Pancreas (tissue), 10 donors: ENCODE data around the gene GALP. TPM values are rescaled to one million over a fixed set of nuclear protein-coding genes. Genes with fewer than 3 reads are reported as not detected.

ENCODE experiments used
- ATAC-seq, 4 donors: fragments of 200-7000 bp; cut with Tn5 transposase; one replicate each; pipeline versions ENCODE4 v1.8.0 to v1.9.1; 2020; ENCODE audit warnings: mild to moderate bottlenecking in 4 of 4, moderate library complexity in 4 of 4
- DNase-seq, 6 donors: peaks; one replicate each; pipeline ENCODE4 v3.0.0-alpha.2; 2020
- FAIRE-seq: peaks from 2 replicates; lab custom pipeline; 2012; peaks lifted over from hg19 to GRCh38; lab: Jason Lieb, UNC
- H3K27ac ChIP-seq, 4 donors: fragments of 200-600 bp; sonication (generic); 1 replicate in 3 of 4; 2 replicates in 1 of 4; pipeline versions ENCODE4 v1.5.0 to v1.8.0; 2020
- H3K27me3 ChIP-seq, 4 donors: fragments of 200-600 bp; one replicate each; pipeline ENCODE4 v1.8.0; 2021
- H3K36me3 ChIP-seq, 3 donors: fragments of 200-600 bp; sonication (generic) in 1 of 3; one replicate each; pipeline versions ENCODE4 v1.5.0 to v1.8.0; 2020 to 2021
- H3K4me1 ChIP-seq, 3 donors: fragments of 200-600 bp; one replicate each; pipeline ENCODE4 v1.8.0; 2021
- H3K4me3 ChIP-seq, 4 donors: fragments of 200-600 bp; sonication (generic) in 2 of 4; one replicate each; pipeline versions ENCODE4 v1.5.0 to v1.8.0; 2020 to 2021
- H3K9me3 ChIP-seq, 4 donors: fragments of 200-600 bp; one replicate each; pipeline ENCODE4 v1.8.0; 2021
- WGBS, 2 donors: extraction: QIAGEN DNeasy Blood & Tissue Kit; methylation state at CpG; one replicate each; pipeline ENCODE4 v1.1.7; 2013; 5-methylcytosine and 5-hydroxymethylcytosine counted together
- intact Hi-C, 3 donors: fragments of 100-400 bp; cut with DNase I; formaldehyde crosslinking; loops; one replicate each; pipeline versions ENCODE4 v1.11.1 to v1.14.2; 2022
- polyA plus RNA-seq, 2 donors: library from polyadenylated mRNA; stranded (reverse); fragments of 200-250 nt; gene quantifications; one replicate each; pipeline ENCODE4 v1.2.3, GENCODE V29; 2013
- total RNA-seq, 6 donors: library from RNA; stranded (reverse); fragmentation: NEBNext Ultra II Directional in 4 of 6; extraction: Animal tissue kit (Norgen Biotek cat#: 25700) in 4 of 6; gene quantifications; one replicate each; pipeline versions ENCODE4 v1.2.1 to v1.2.4, GENCODE V29; 2021 to 2023
- TF ChIP-seq, protein P1 (sequence below), 4 donors: fragments of 200-600 bp; sonication (generic) in 3 of 4; IDR thresholded peaks; one replicate each; pipeline versions ENCODE4 v1.5.0 to v1.8.0; 2021; ENCODE audit warnings: antibody characterized with exemption in 4 of 4
- donor health status: healthy with polysubstance abuse.
- donor health status: DM: no; HTN: no; CAD: no; lungs with moderate emphysema.
- donor health status: DM: no; HTN: no; CAD: no.
- donor health status: control.
- donor health status: control.
- donor health status: Bipolar disorder and iron deficiency.
- donor health status: DM: yes; HTN: yes; CAD: no.
- donor health status: DM: no; HTN: no; CAD: no.
- donor health status: DM: no; HTN: no; CAD: no.
- donor health status: DM: yes; HTN: yes; CAD: no.

GALP gene
- total and polyA plus RNA-seq, 8 donors, result not detected

GRCh38 chr19:56162258-56162657 is 13.6 kb upstream of the GALP start:
- WGBS, 2 donors, result 70 to 77% methylated on average over 9 of the region's 9 CpGs
- Histone ChIP-seq H3K4me1 (no peaks in the 10 kb centered on the region), H3K9me3 (no peaks in the 10 kb centered on the region), H3K27me3 (no peaks in the 10 kb centered on the region), H3K4me3 (no peak overlapping the region), H3K36me3 (peaks cover 0 to 21% (median 3%) of the 10 kb centered on the region in 3 donors), H3K27ac (no peak overlapping the region)
- no peak for DNase-seq
- FAIRE-seq, result no peak
- TF ChIP-seq, protein P1, sequence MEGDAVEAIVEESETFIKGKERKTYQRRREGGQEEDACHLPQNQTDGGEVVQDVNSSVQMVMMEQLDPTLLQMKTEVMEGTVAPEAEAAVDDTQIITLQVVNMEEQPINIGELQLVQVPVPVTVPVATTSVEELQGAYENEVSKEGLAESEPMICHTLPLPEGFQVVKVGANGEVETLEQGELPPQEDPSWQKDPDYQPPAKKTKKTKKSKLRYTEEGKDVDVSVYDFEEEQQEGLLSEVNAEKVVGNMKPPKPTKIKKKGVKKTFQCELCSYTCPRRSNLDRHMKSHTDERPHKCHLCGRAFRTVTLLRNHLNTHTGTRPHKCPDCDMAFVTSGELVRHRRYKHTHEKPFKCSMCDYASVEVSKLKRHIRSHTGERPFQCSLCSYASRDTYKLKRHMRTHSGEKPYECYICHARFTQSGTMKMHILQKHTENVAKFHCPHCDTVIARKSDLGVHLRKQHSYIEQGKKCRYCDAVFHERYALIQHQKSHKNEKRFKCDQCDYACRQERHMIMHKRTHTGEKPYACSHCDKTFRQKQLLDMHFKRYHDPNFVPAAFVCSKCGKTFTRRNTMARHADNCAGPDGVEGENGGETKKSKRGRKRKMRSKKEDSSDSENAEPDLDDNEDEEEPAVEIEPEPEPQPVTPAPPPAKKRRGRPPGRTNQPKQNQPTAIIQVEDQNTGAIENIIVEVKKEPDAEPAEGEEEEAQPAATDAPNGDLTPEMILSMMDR (IDR thresholded peaks at IDR 0.05), result no peak
- intact Hi-C loops, result no loop called here
- no peak for ATAC-seq

GRCh38 chr19:56163097-56163496 is 12.7 kb upstream of the GALP start:
- Histone ChIP-seq H3K27ac (no peak overlapping the region), H3K9me3 (no peaks in the 10 kb centered on the region), H3K4me1 (no peaks in the 10 kb centered on the region), H3K36me3 (peaks cover 0 to 21% (median 3%) of the 10 kb centered on the region in 3 donors), H3K27me3 (no peaks in the 10 kb centered on the region), H3K4me3 (no peak overlapping the region)
- no peak for FAIRE-seq
- TF ChIP-seq, protein P1 (IDR thresholded peaks at IDR 0.05), result no peak
- no peak for ATAC-seq
- intact Hi-C loops, result no loop called here
- WGBS, 2 donors, result 91% methylated on average over 13 of the region's 13 CpGs
- no peak for DNase-seq

- Histone ChIP-seq H3K9me3 (no peaks in the 10 kb centered on the region), H3K27me3 (no peaks in the 10 kb centered on the region), H3K4me3 (no peak overlapping the region), H3K4me1 (no peaks in the 10 kb centered on the region), H3K27ac (no peak overlapping the region), H3K36me3 (no peaks in the 10 kb centered on the region)
- DNase-seq (no peak), FAIRE-seq (no peak), ATAC-seq (no peak)
- TF ChIP-seq, protein P1 (IDR thresholded peaks at IDR 0.05), result no peak
- WGBS, 2 donors, result 45 to 48% methylated on average over 7 of the region's 7 CpGs
- intact Hi-C loops, result no loop called here
These were observed 8.7 kb upstream of the GALP start for GRCh38 chr19:56167064-56167578.

- Histone ChIP-seq H3K4me3 (no peak overlapping the region), H3K27ac (no peak overlapping the region), H3K27me3 (no peaks in the 10 kb centered on the region), H3K36me3 (no peaks in the 10 kb centered on the region), H3K9me3 (no peaks in the 10 kb centered on the region), H3K4me1 (no peaks in the 10 kb centered on the region)
- WGBS, 2 donors, result 27 to 40% methylated on average over 14 of the region's 14 CpGs
- DNase-seq, result peak in 3 of 6 donors; percentile 48 to 76 (median 63)
- TF ChIP-seq, protein P1 (IDR thresholded peaks at IDR 0.05), result no peak
- peak; percentile 57 to 86 (median 70) for ATAC-seq
- no peak for FAIRE-seq
- intact Hi-C loops, result loop anchor here in 1 of 3 donors (5.0 kb wide), 1 partner anchor 68 kb away; no protein-coding TSS in a partner anchor
These were observed 5.5 kb upstream of the GALP start for GRCh38 chr19:56170261-56170660.

- intact Hi-C loops, result loop anchor here in 1 of 3 donors (5.0 kb wide), 1 partner anchor 72 kb away; no protein-coding TSS in a partner anchor
- ATAC-seq, result no peak
- no peak for FAIRE-seq
- TF ChIP-seq, protein P1 (IDR thresholded peaks at IDR 0.05), result no peak
- no peak overlapping the region for H3K4me3 ChIP-seq
- H3K27me3 ChIP-seq, result no peaks in the 10 kb centered on the region
- no peak overlapping the region for H3K27ac ChIP-seq
- 21 to 27% methylated on average over 9 of the region's 9 CpGs for WGBS, 2 donors
- H3K9me3 ChIP-seq, result no peaks in the 10 kb centered on the region
- H3K36me3 ChIP-seq, result no peaks in the 10 kb centered on the region
- no peaks in the 10 kb centered on the region for H3K4me1 ChIP-seq
- DNase-seq, result no peak
These were observed 1.7 kb upstream of the GALP start for GRCh38 chr19:56174086-56174485.
